ENCODE data around the gene IRF3. TPM values are rescaled to one million over a fixed set of nuclear protein-coding genes. Genes with fewer than 3 reads are reported as not detected.
A peak's percentile ranks its signal among the peaks of the same experiment; 100 is the strongest.
"Not testable (repeated sequence)": the region's sequence is repeated elsewhere in the genome, so short reads cannot be mapped to it uniquely, and the experiment has no call there.

Gene IRF3
- total RNA-seq, 1 donor from 2014 or later = 34.5 TPM

DNA sequence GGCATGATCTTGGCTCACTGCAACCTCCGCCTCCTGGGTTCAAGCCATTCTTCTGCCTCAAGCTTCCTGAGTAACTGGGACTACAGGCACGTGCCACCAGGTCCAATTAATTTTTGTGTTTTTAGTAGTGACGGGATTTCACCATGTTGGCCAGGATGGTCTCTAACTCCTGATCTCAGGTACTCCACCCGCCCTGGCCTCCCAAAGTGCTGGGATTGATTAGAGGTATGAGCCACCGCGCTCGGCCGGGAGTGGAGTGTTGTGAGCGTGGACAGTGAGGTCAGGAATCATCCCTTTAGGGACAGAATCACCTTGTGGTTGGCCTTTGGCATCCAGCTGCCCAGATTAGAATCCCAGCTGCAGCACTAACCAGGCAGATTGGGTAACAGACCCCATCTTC lies 36.0 kb downstream of the IRF3 start:
- TF ChIP-seq, protein P1, sequence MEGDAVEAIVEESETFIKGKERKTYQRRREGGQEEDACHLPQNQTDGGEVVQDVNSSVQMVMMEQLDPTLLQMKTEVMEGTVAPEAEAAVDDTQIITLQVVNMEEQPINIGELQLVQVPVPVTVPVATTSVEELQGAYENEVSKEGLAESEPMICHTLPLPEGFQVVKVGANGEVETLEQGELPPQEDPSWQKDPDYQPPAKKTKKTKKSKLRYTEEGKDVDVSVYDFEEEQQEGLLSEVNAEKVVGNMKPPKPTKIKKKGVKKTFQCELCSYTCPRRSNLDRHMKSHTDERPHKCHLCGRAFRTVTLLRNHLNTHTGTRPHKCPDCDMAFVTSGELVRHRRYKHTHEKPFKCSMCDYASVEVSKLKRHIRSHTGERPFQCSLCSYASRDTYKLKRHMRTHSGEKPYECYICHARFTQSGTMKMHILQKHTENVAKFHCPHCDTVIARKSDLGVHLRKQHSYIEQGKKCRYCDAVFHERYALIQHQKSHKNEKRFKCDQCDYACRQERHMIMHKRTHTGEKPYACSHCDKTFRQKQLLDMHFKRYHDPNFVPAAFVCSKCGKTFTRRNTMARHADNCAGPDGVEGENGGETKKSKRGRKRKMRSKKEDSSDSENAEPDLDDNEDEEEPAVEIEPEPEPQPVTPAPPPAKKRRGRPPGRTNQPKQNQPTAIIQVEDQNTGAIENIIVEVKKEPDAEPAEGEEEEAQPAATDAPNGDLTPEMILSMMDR (IDR thresholded peaks at IDR 0.05; ENCODE audit: borderline replicate concordance) = no peak
- H3K36me3 ChIP-seq = peaks cover 30% of the 10 kb centered on the region
- DNase-seq = no peak
- H3K27me3 ChIP-seq (ENCODE audit: low read depth) = no peaks in the 10 kb centered on the region
- H3K27ac ChIP-seq (replicated peaks) = peak overlapping the region; percentile 43
- no peaks in the 10 kb centered on the region for H3K9me3 ChIP-seq (replicated peaks)
- intact Hi-C loops (cut with micrococcal nuclease) = no loop called here
- peaks cover 32% of the 10 kb centered on the region for H3K4me1 ChIP-seq
- H3K4me3 ChIP-seq = no peak overlapping the region

DNA sequence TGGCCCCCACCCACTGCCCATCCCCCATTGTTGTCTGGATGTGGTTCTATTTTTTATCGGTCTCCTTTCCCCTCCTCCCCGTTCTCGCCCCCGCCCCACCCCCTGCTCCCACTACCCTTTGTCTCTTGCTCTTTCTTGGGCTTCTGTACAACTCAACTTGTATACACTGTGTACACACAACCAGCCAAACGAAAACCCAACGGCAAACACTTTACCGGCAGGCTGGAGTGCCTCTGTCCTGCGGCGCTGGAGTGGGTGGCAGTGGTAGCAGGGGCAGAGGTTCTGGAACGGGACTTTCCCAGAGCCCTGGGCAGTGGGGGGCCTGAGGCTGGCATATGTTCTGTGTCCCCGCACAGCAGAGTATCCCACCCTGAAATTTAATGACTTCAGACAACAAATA lies 39.4 kb downstream of the IRF3 start:
- Histone ChIP-seq H3K9me3 (replicated peaks) (no peaks in the 10 kb centered on the region), H3K36me3 (peaks cover 40% of the 10 kb centered on the region), H3K4me1 (peaks cover 16% of the 10 kb centered on the region), H3K4me3 (no peak overlapping the region), H3K27me3 (ENCODE audit: low read depth) (no peaks in the 10 kb centered on the region), H3K27ac (replicated peaks) (no peak overlapping the region)
- DNase-seq = no peak
- TF ChIP-seq, protein P1 (IDR thresholded peaks at IDR 0.05; ENCODE audit: borderline replicate concordance) = no peak
- intact Hi-C loops (cut with micrococcal nuclease) = no loop called here

DNA sequence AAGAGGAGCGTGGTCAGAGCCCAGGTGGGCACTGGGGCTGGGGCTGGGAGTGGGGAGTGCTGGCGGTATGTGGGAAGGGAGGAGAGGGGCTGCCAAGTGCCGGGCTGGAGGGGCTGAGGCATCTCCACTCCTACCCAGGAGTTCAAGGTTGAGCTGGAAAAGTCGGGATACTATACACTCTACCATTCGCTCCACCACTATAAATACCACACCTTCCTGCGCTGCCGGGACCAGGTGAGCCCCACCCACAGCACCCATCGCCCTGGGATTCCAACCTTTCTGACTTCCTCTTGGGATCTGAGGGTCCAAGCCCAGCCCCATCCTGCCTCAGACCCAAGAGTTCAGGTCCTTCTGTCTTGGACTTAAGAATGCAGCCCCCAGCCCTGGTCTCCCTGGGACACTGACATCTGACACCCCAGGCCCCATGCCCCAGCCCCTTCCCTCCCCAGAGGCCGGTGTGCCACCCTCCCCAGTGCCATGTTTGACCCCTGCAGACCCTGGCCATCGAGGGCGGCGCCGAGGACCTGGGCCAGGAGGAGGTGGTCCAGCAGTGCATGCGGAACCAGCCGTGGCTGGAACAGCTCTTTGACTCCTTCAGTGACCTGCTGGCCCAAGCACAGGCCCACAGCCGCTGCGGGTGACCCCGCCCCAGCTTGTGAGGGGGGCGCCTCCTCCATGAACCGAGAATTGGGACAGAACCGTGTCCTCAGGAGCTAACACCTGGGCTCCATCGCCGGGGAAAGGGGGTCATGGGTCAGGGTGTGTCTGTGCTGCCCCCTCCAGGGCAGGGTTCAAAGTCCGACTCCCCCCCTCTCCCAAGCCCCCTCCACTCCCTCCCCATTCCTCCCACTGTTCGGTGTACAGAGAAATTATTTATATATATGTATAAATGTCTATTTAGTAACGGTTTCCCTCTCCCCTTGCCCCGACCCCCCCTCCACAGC lies 40.4 kb downstream of the IRF3 start:
- Histone ChIP-seq H3K9me3 (replicated peaks) (no peaks in the 10 kb centered on the region), H3K4me3 (no peak overlapping the region), H3K27me3 (ENCODE audit: low read depth) (no peaks in the 10 kb centered on the region), H3K4me1 (peaks cover 9% of the 10 kb centered on the region), H3K27ac (replicated peaks) (no peak overlapping the region), H3K36me3 (peaks cover 43% of the 10 kb centered on the region)
- TF ChIP-seq, protein P1 (IDR thresholded peaks at IDR 0.05; ENCODE audit: borderline replicate concordance) = no peak
- intact Hi-C loops (cut with micrococcal nuclease) = no loop called here
- DNase-seq = no peak

DNA sequence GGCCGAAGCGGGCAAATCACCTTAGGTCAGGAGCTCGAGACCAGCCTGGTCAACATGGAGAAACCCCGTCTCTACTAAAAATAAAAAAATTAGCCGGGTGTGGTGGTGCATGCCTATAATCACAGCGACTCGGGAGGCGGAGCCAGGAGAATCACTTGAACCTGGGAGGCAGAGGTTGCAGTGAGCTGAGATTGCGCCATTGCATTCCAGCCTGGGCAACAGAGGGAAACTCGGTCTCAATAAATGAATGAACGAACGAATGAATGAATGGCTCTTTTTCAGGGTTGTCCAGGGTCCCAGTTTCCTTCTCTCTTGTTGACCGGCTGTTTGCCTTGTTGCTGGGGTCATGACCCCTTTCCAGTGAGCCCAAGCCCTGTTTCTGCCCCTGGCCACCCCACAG lies 47.8 kb downstream of the IRF3 start:
- Histone ChIP-seq H3K36me3 (peaks cover 72% of the 10 kb centered on the region), H3K4me1 (peaks cover 18% of the 10 kb centered on the region)
- H3K4me3 ChIP-seq; H3K27ac ChIP-seq (replicated peaks); H3K27me3 ChIP-seq (ENCODE audit: low read depth); intact Hi-C loops (cut with micrococcal nuclease); H3K9me3 ChIP-seq (replicated peaks); DNase-seq: not testable (repeated sequence)

DNA sequence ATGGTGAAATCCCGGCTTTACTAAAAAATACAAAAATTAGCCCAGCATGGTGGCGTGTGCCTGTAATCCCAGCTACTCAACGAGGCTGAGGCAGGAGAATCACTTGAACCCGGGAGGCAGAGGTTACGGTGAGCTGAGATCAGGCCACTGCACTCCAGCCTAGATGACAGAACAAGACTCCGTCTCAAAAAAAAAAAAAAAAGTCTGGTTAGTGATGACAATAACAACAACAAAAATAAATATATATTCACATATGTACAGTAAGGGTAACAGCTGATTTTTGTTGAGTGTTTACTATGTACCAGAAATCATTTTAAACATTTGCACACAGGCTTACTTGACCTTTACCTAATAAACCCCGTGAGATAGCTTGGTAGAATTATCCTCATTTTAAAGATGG lies 48.7 kb downstream of the IRF3 start:
- Histone ChIP-seq H3K9me3 (replicated peaks) (peaks cover 5% of the 10 kb centered on the region), H3K36me3 (peaks cover 66% of the 10 kb centered on the region), H3K4me1 (peaks cover 27% of the 10 kb centered on the region), H3K27me3 (ENCODE audit: low read depth) (no peaks in the 10 kb centered on the region), H3K27ac (replicated peaks) (no peak overlapping the region), H3K4me3 (no peak overlapping the region)
- intact Hi-C loops (cut with micrococcal nuclease) = no loop called here
- DNase-seq = no peak
- TF ChIP-seq, protein P1 (IDR thresholded peaks at IDR 0.05; ENCODE audit: borderline replicate concordance) = no peak

DNA sequence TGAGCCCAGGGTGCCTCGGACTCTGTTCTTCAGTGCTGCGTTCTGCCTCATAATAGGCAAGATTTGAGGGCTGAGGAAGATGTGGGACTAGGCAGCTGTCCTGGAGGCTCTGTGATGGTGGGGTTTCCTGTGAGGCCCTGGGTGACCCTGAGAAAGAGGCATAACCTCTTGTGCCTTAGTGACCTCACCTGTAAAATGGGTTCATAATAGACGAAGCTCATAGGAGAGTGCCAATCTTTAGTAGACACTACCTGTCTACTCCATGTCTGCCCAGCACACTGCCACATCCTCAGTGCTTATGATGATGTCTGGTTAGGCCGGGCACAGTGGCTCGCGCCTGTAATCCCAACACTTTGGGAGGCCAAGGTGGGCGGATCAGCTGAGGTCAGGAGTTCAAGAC lies 49.1 kb downstream of the IRF3 start:
- no peak for DNase-seq
- Histone ChIP-seq H3K27ac (replicated peaks) (no peak overlapping the region), H3K4me1 (peaks cover 27% of the 10 kb centered on the region), H3K36me3 (peaks cover 63% of the 10 kb centered on the region), H3K9me3 (replicated peaks) (peaks cover 5% of the 10 kb centered on the region), H3K4me3 (no peak overlapping the region), H3K27me3 (ENCODE audit: low read depth) (no peaks in the 10 kb centered on the region)
- TF ChIP-seq, protein P1 (IDR thresholded peaks at IDR 0.05; ENCODE audit: borderline replicate concordance) = no peak
- intact Hi-C loops (cut with micrococcal nuclease) = no loop called here

Data from left ventricle myocardium inferior (tissue), 1 donor.